HG02678 (cell line): Measurements from ENCODE around the gene IL15RA.
"Not testable (repeated sequence)": the region's sequence is repeated elsewhere in the genome, so short reads cannot be mapped to it uniquely, and the experiment has no call there.

Source experiments
- ATAC-seq: cut with Tn5 transposase; IDR thresholded peaks from one replicate; pipeline ENCODE4 v1.9.1; 2021; ENCODE audit warnings: mild to moderate bottlenecking, moderate library complexity; ENCODE audit not compliant: unreplicated experiment

IL15RA gene

DNA sequence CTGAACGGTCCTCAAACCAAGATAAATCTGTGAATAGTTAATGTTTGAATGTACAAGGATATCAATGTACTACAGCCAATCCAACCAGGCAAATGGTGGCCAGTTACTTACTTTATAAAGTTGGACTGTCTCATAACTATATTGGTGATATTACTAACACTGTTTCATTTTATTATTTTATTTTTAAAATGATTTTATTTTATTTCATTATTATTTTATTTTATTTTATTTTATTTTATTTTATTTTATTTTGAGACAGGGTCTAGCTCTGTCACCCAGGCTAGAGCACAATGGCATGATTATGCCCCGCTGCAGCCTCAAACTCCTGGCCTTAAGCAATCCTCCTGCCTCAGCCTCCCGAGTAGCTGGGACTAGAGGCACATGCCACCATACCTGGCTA lies 6.8 kb downstream of the IL15RA start:
- no peak for ATAC-seq

DNA sequence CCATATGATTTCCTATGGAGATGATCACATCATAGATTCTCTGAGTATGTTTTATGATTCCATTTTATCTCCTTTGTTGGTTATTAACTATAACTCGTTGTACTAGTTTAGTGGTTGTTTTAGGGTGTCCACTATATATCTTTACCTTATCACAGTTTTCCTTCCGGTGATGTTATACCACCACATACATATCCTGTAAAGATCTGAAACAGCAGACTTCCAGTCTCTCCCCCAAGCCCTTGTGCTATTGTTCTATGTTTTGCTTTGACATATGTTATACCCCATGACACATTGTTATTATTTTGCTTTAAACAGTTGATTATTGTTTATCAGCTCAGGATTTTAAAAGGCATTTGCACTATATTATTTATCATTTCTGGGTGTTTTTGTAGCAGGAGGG lies 7.3 kb downstream of the IL15RA start:
- ATAC-seq = no peak

DNA sequence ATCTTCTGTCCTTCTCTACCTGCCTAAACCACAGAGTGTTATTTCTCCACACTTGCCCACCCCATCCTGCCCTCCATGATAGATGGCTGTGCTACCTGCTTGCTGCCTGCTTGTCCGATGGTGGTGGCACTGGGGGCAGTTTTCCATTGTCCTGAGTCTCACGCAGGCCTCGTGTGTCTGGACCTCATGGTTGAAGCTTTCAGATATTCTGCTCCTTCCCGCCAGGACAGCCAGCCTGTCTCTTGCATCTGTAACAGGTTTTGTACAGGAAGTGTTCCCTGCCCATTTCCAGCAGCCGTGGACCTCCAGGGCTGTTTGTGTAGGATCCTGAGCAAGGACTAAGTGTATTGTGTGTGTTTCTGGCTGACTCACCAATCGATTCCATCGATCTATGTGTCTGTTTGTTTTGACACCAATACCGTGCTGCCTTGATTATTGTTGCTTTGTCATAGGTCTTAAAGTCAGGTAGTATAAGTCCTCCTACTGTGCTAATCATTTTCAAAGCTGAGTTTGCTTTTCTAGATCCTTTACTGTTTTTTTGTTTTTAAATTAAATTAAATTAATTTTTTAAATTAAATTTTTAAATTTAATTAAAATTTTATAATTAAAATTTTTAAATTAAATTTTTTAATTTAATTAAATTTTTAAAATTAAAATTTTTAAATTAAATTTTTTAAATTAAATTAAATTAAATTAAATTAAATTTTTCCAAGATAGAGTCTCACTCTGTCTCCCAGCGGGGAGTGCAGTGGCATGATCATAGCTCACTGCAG lies 8.5 kb downstream of the IL15RA start:
- no peak for ATAC-seq

DNA sequence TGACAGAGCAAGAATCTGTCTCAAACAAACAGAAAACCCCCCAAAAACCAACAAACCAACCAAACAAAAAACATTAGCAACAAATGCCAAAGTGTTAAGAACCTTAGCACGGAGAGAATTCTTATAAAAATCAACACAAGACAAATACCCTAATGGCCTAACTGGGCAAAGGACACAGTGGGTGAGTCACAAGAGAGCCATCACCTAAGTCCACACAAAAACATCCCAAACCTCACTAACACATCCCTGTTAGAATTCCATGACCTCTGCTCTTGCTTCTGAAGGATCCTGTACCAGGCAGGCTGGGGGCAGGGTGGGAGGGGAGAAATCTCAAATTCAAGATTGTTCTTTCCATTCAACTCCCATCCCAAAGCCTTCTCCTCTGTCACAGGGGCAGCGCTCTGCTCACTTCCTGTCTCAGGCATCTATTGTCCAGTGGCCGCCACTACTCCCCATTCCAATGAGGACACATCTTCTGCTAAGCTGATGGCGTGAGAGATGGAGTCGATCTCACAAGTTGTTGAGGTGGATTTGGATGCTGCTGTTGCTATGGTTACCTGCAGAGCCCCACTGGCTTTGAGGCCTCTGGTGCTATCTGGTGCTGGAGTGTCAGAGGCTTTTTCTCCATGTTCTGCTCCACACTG lies 9.2 kb downstream of the IL15RA start:
- ATAC-seq = no peak

DNA sequence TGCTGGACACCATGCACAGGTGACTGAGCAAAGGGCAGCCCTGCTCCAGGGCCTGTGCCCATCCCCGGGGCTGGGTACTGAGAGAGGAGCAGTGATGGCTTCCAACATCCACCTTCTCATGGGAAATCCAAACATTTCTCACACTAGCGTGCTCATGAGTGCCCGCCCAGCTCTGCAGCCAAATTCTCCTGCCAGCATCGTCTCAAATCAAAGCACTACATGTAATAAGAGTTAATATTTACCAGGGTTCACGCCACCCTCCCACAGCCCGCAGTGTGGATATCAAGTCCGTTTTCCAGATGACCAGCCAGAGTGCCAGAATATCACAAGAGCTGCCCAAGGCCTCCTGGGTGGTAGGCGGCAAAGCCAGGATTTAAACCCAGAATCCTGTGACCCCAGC lies 12.1 kb downstream of the IL15RA start:
- ATAC-seq = no peak

DNA sequence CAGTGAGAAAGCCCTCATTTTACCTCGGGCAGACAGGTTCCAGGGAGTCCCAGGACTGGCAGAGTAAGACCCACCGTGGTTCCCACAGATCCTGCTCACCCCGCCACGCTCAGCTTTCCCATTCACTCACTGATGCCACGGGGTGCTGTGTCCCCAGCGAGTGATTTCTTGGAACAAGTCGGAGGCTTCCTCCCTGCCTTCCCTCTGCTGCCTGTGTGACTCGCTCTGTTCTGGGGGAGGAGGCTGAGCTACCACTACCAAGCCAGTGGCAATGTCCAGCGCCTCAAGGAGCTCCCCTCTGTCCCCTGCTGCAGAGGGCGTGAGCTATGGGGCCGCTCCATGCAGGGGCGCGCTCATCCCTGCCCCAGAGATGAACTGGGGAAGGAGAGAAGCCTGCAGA lies 12.6 kb downstream of the IL15RA start:
- ATAC-seq = no peak

DNA sequence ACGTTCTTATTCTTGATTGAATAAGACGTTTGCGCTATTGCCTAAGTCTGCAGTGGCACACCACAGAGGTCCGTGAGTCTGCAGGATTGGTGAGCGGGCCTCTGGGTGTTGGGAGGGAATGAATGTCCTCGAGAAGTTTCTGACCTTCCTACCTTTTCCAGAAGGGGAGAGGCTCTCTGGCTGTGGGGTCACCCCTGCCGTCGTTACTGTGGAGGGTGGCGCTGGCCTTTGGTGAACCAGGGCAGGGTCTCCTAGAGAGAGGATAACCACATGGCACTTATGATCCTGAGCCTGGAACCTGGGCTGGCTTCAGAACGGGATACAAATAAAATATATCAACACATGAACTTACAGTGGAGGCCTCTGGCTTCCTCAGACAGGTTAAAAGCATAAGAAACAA lies 13.8 kb downstream of the IL15RA start:
- ATAC-seq = no peak

DNA sequence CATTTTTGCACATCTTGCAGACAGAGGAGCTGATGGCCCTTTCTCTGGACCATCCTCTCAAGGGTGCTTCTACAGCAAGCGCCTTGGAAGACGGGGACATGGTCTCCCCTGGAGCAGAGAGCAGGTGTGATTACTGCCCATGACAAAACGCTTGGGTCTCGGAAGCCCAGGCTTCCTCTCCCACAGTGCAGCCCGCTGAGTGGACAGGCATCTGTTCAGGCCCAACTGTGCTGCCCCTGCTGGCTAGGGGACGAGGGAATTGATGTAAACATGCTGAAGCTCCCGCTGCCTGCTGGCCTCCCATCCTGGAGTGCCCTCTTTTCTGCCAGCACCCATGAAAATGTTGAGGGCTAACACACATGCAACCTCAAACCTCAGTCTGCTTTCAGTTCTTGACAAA lies 14.3 kb downstream of the IL15RA start:
- ATAC-seq = no peak

DNA sequence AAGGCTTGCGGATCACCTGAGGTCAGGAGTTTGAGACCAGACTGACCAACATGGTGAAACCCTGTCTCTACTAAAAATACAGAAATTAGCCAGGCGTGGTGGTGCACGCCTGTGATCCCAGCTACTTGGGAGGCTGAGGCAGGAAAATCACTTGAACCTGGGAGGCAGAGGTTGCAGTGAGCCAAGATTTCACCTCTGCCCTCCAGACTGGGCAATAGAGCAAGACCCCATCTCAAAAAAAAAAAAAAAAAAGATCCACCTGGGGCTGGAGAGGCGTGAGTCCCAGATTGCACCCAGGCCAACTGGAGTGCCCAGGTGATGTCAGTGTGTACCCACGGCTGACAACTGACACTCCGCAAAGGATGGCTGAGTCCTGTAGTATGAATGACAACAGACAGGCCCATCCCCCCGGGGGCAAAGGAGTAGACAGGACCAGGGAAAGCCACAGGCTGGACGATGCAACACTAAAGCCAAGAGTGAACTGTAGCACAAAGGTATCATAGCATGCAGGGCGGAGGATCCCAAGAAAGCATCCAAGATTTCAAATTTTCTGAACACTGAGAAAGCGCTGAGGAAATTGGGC lies 14.9 kb downstream of the IL15RA start:
- not testable (repeated sequence) for ATAC-seq

DNA sequence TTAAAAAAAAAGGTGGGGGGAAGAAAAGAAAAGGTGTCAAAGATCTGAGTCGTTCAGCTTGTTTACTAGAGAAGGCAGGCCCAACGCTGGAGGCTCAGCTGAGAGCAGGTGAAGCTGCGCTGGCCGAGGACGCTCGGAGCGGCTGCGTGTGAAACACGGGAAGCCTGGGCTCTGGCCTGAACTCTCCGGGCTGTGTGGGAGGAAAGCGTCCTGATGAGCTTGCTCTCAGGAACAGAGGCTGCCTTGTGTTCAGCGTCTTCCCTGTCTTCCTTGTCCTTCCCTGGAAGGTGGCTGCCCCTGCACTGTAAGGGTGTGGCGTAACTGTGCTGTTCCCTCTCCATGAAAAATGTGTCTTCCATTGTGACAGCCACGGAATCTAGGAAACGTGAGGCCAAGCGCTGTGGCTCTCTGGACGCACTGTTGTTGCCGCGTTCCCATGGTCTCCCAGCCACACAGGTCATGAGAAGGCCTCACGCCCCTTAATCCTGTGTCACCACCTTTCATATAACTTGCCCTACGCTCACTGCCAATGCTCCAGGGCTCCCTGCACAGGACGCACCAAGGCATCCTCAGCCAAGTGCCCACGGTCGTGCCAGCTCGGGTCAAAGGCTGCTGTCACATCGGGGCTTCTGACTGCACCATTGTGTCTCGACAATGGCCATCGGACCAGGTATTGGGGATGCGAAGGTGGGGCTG lies 15.8 kb downstream of the IL15RA start:
- no peak for ATAC-seq

DNA sequence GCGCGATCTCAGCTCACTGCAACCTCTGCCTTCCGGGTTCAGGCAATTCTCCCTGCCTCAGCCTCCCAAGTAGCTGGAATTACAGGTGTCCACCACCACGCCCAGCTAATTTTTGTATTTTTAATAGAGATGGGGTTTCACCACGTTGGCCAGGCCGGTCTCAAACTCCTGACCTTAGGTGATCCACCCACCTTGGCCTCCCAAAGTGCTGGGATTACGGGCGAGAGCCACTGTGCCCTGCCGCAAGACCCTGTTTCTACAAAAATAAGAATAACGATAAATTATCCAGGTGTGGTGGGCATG lies 16.4 kb downstream of the IL15RA start:
- not testable (repeated sequence) for ATAC-seq

DNA sequence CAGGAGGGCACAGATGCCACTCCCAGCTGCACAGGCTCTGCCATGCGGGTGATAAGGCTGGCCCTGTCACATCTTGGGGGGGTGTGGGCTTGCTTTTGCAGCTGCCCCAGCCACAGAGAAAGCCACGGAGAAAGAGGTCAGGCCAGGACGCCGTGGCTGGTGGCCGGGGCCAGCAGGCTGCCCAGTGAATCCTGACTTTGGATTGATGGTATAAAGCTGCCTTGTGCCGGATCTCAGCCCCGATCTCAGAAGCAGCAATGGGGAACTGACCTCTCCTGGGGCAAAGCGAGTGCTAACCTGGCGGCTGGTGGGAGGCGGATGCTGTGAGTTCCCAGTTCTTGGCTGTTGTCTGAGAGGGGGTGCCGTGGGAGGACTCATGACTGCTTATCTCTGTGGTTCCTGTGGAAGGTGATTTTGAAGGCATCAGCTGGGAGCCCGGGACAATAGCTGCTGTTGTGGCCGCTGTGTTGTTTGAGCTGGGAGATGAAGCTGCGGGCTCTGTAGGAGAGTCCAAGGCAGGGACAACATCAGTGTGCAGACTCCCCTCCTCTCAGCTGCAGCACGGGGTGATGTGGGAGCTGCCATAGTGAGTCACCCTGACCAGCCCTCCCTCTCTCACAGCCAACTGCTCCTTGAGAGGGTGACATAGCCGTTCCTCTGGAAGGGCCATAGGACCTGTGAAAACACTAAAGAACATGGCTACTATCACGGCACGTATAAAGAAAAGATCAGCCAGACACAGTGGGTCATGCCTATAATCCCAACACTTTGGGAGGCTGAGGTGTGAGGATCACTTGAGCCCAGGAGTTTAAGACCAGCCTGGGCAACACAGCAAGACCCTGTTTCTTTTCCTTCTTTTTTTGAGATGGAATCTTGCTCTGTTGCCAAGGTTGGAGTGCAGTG lies 17.0 kb downstream of the IL15RA start:
- ATAC-seq = no peak

DNA sequence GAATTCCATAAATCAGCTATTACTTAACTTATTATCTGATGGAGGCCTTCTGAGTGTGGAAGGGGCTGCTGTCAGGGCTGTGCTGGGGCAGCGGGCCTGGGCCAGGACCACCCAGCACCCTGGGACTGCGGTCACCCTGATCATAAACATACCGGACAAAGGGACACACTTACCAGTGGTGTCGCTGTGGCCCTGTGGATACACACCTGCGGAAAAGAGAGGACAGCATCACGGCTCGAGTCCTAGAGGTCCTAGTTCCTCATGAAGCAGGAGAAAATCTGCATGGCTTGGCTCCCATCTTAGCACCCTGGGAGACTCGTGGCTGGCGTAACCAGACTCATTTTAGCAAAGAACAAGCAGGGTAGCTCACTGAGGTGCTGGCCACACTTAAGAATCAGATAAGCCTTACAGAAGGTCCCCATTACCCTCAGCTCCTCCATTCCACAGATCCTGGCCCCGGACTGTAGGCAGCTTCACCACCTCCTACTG lies 17.7 kb downstream of the IL15RA start:
- ATAC-seq = no peak

DNA sequence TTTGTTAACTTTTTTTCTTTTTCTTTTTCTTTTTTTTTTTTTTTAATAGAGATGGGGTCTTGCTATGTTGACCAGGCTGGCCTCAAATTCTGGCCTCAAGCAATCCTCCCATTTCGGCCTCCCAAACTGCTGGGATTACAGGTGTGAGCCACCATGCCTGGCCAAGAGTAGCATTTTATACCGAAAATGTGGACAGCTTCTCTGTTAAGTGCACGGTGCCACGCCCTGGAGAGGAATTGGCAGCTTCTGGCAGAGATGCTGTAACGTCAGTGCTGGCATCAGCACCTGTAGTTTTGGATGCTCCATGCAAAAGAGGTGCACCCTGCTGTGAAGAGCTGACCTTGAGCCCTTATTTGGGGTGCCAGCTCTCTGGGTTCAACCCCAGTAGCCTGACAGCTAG lies 18.2 kb downstream of the IL15RA start:
- ATAC-seq = no peak

DNA sequence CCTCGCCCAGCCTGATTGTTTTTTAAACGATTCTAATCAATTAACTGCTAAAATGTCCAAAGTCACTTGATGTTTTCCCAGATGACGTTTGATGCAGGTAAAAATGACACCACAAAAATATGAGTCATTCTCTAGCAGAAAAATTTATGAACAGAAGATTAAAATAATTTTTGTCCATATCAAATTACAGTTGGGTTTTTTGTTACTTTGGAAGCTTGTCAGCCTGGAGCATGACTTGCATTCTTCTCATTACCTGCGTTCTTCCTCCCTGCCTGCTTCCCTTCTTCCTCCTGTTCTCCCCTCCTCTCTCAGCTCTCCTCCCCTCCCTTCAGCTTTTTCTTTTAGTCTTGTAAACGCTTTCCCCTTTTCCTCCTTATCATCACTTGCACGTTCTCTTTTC lies 18.7 kb downstream of the IL15RA start:
- no peak for ATAC-seq

DNA sequence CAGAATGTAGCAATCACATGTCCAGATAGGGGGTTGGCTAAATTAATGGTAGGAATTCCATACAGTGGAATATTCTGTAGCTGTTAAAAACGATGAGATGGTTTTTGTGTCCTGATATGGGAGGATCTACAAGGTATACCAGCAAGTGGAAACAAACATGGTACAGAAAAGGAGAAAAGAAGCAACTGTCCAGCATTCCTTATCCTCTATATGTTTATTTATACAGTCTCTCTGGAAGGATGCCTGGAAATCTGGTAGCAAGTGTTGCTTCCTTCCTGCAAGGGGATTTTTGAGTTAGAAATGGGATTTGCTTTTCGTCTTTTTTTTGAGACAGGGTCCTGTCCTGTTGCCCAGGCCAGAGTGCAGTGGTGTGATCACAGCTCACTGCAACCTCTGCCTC lies 19.3 kb downstream of the IL15RA start:
- ATAC-seq = no peak

DNA sequence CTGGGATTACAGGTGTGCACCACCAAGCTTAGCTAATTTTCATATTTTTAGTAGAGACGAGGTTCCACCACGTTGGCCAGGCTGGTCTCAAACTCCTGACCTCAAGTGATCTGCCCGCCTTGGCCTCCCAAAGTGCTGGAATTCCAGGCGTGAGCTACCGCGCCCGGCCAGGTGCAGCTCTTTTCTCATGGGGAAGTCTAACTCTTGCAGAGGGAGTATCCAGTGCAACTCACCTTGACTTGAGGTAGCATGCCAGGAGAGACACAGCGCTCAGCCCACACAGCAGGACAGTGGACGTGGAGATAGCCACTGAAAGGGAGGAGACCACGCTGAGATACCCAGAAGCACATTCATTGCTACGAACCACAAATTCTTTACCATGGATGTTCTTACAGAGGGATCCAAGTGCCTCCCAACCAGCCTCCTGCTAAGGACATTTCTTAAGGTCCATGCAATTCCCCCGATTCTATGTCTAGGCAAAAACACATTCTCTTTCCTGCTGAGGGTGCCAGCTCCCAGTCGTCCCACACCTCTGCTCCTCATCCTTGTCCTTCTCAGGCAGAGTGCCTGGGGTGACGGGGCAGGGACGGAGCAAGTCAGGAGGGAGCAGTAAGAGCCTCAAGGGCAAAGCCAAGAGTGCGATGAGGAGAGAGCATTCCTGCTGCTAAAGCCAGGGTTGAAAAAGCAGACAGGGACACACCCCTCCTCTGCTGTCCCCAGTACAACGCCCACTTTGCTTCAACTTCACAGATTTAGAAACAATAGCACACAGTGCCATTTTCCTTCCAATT lies 21.0 kb downstream of the IL15RA start:
- no peak for ATAC-seq

DNA sequence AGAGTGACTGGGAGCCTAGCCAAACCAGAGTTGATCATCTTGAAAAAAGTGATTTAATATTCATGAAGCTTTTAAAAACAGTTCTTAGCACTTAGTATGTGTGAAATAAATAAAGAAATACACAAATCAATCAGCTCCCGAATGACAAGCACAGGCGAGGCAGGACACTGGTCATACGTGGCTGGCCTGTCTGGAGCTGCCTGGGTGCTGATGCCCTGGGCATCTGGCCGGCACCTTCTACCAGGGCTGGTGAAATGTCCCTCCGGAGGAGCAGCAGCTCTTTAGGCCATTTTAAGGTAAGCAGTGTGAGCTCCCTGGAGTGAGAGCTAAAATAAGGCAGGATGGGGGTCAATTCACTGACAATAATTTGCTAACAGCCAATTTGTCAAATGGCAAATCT lies 23.7 kb downstream of the IL15RA start:
- ATAC-seq = no peak

DNA sequence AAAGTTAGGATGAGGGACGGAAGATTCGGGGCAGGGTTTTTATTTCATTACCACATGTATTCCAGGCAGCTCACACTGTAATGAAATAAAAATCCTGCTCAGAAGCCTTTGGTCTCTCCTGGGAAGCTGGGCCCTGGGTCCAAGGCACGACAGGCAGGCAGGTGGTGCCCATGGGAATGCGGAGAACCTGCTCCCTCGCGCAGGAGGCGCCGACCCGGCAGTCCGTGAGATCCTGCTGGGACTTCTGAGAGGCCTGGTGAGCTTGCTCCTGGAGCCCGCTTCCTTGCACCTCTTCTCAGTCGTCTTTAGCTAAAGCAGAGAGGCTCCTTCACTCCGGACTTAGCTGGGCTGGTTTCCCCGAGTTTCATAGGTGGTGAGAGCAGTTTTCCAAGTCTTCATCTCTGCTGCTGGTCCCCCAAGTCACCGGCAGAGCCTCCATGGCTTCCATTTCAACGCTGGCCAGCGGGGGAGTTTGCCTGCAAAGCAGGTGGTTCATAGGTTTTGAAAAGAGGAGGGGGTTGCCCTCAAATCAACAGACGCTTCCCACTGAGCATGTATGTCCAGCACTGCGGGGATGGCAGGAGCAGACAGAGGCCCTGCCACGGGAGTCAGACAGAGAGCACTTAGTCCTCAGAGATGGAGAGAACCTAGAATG lies 24.5 kb downstream of the IL15RA start:
- no peak for ATAC-seq
